Measurements from ENCODE around the gene SUPT20HL1. TPM values are rescaled to one million over a fixed set of nuclear protein-coding genes. Genes with fewer than 3 reads are reported as not detected.
"Not testable (repeated sequence)": the region's sequence is repeated elsewhere in the genome, so short reads cannot be mapped to it uniquely, and the experiment has no call there.

SUPT20HL1 gene
- total RNA-seq, 2 donors from 2014 or later, result not detected

GRCh38 chrX:24343719-24344118 lies 16.7 kb upstream of the SUPT20HL1 start:
- TF ChIP-seq CTCF (IDR thresholded peaks at IDR 0.05), result no peak
- no peaks in the 10 kb centered on the region for H3K36me3 ChIP-seq
- no peak overlapping the region for H3K4me3 ChIP-seq
- ATAC-seq (ENCODE audit: insufficient number of reproducible peaks, low FRiP score, low read depth) (no peak), DNase-seq (ENCODE audit: low spot score) (no peak)
- no peaks in the 10 kb centered on the region for H3K4me1 ChIP-seq (ENCODE audit: control insufficient read depth in 1 of 2, low read depth in 2 of 2)
- no peak overlapping the region for H3K27ac ChIP-seq
- no peaks in the 10 kb centered on the region for H3K9me3 ChIP-seq
- no peaks in the 10 kb centered on the region for H3K27me3 ChIP-seq (replicated peaks; ENCODE audit: insufficient read depth)

- Histone ChIP-seq H3K4me3 (no peak overlapping the region), H3K4me1 (ENCODE audit: control insufficient read depth in 1 of 2, low read depth in 2 of 2) (no peaks in the 10 kb centered on the region), H3K27ac (no peak overlapping the region), H3K36me3 (no peaks in the 10 kb centered on the region), H3K27me3 (replicated peaks; ENCODE audit: insufficient read depth) (no peaks in the 10 kb centered on the region), H3K9me3 (no peaks in the 10 kb centered on the region)
- no peak for TF ChIP-seq CTCF (IDR thresholded peaks at IDR 0.05)
- DNase-seq (ENCODE audit: low spot score) (no peak), ATAC-seq (ENCODE audit: insufficient number of reproducible peaks, low FRiP score, low read depth) (no peak)
Measured at GRCh38 chrX:24347881-24348280, 12.6 kb upstream of the SUPT20HL1 start.

- DNase-seq (ENCODE audit: low spot score), result no peak
- Histone ChIP-seq H3K4me3 (no peak overlapping the region), H3K4me1 (ENCODE audit: control insufficient read depth in 1 of 2, low read depth in 2 of 2) (no peaks in the 10 kb centered on the region), H3K27ac (no peak overlapping the region), H3K27me3 (replicated peaks; ENCODE audit: insufficient read depth) (no peaks in the 10 kb centered on the region), H3K36me3 (no peaks in the 10 kb centered on the region), H3K9me3 (no peaks in the 10 kb centered on the region)
- ATAC-seq (ENCODE audit: insufficient number of reproducible peaks, low FRiP score, low read depth), result no peak
- TF ChIP-seq CTCF (IDR thresholded peaks at IDR 0.05), result no peak
Measured at GRCh38 chrX:24350217-24350616, 10.2 kb upstream of the SUPT20HL1 start.

- DNase-seq (ENCODE audit: low spot score), result no peak
- Histone ChIP-seq H3K27me3 (replicated peaks; ENCODE audit: insufficient read depth) (no peaks in the 10 kb centered on the region), H3K9me3 (no peaks in the 10 kb centered on the region), H3K4me3 (no peak overlapping the region), H3K4me1 (ENCODE audit: control insufficient read depth in 1 of 2, low read depth in 2 of 2) (no peaks in the 10 kb centered on the region), H3K27ac (no peak overlapping the region), H3K36me3 (no peaks in the 10 kb centered on the region)
- no peak for TF ChIP-seq CTCF (IDR thresholded peaks at IDR 0.05)
- no peak for ATAC-seq (ENCODE audit: insufficient number of reproducible peaks, low FRiP score, low read depth)
Measured at GRCh38 chrX:24355095-24355494, 5.3 kb upstream of the SUPT20HL1 start.

- ATAC-seq (ENCODE audit: insufficient number of reproducible peaks, low FRiP score, low read depth), result no peak
- no peaks in the 10 kb centered on the region for H3K9me3 ChIP-seq
- no peaks in the 10 kb centered on the region for H3K4me1 ChIP-seq (ENCODE audit: control insufficient read depth in 1 of 2, low read depth in 2 of 2)
- no peaks in the 10 kb centered on the region for H3K36me3 ChIP-seq
- TF ChIP-seq CTCF (IDR thresholded peaks at IDR 0.05), result no peak
- no peak overlapping the region for H3K27ac ChIP-seq
- no peaks in the 10 kb centered on the region for H3K27me3 ChIP-seq (replicated peaks; ENCODE audit: insufficient read depth)
- no peak for DNase-seq (ENCODE audit: low spot score)
- H3K4me3 ChIP-seq, result no peak overlapping the region
Measured at GRCh38 chrX:24357106-24357505, 3.3 kb upstream of the SUPT20HL1 start.

- H3K36me3 ChIP-seq; H3K27me3 ChIP-seq (replicated peaks; ENCODE audit: insufficient read depth); DNase-seq (ENCODE audit: low spot score): not testable (repeated sequence)
Measured at GRCh38 chrX:24362089-24362745, 1.8 kb downstream of the SUPT20HL1 start.

GRCh38 chrX:24363432-24364181 lies 3.2 kb downstream of the SUPT20HL1 start:
- not testable (repeated sequence) for H3K27ac ChIP-seq

More at GRCh38 chrX:24362089-24362745, 1.8 kb downstream of the SUPT20HL1 start:
- H3K4me1 ChIP-seq (ENCODE audit: control insufficient read depth in 1 of 2, low read depth in 2 of 2); H3K4me3 ChIP-seq; H3K27ac ChIP-seq; ATAC-seq (ENCODE audit: insufficient number of reproducible peaks, low FRiP score, low read depth); H3K9me3 ChIP-seq: not testable (repeated sequence)

More at GRCh38 chrX:24363432-24364181, 3.2 kb downstream of the SUPT20HL1 start:
- H3K9me3 ChIP-seq; H3K27me3 ChIP-seq (replicated peaks; ENCODE audit: insufficient read depth); ATAC-seq (ENCODE audit: insufficient number of reproducible peaks, low FRiP score, low read depth); H3K4me1 ChIP-seq (ENCODE audit: control insufficient read depth in 1 of 2, low read depth in 2 of 2); H3K36me3 ChIP-seq; DNase-seq (ENCODE audit: low spot score); H3K4me3 ChIP-seq: not testable (repeated sequence)
